Measurements from ENCODE around the gene ABCA3. TPM values are rescaled to one million over a fixed set of nuclear protein-coding genes. Genes with fewer than 3 reads are reported as not detected.
"Not testable (repeated sequence)": the region's sequence is repeated elsewhere in the genome, so short reads cannot be mapped to it uniquely, and the experiment has no call there.

ABCA3 gene
- total RNA-seq, 1 donor from 2014 or later = 17.1 TPM

- peak within 1 kb of the TSS; percentile 91 for H3K4me3 ChIP-seq (ENCODE audit: low read depth, low read length)
- peak; percentile 59 for DNase-seq (ENCODE audit: low read depth)
- TF ChIP-seq CTCF (conservative IDR thresholded peaks at IDR 0.05; ENCODE audit: low read depth, low read length) = no peak
These were observed 72.4 kb downstream of the ABCA3 start, which contains the start of gene RNPS1 for GRCh38 chr16:2267913-2268666. TSS of gene RNPS1 (minus strand) at chr16:2268126. CDS start at chr16:2264643, 3,483 bp downstream.

DNA sequence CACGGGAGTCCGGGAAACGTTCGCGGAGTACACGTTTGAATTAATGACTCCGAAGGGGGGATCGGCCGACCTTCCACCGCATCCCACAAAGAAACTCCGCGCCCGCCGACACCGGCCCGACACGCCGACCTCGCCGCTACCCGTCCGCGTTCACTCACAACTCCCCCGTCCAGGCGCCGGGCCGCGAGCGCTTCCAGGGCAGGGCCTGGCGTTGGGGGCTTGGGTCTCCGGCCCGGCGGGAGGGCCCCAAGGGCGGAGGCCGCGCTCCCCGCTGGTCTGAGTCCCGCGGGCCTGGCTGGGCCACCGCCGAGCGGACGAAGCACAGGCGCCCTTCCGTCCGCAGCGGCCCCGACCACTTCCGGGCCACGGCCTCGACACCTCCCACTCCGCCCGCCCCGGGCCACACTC lies 73.0 kb downstream of the ABCA3 start:
- not testable (repeated sequence) for DNase-seq (ENCODE audit: low read depth)
- peak overlapping the region; percentile 91 for H3K4me3 ChIP-seq (ENCODE audit: low read depth, low read length)

- not testable (repeated sequence) for DNase-seq (ENCODE audit: low read depth)
These were observed 73.6 kb downstream of the ABCA3 start for GRCh38 chr16:2266887-2267286.

DNA sequence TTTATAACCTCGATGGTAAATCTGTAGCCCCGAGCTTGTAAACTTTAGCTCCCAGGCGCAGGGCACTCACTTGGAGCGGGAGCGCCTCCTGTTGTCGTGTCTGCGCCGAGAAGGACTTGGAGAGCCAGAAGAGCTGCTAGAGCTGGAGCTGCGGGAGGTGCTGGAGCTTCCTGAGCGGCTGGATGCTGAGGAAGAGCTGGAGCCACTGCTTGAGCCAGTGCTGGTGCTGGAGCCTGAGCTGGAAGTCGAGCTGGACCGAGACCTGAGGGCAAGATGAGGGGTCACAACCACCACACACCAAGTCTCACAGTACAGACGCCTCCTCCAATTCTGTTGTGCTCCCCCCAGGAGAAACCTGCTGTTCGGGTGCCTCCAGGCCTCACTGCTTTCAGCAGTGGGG lies 77.5 kb downstream of the ABCA3 start:
- TF ChIP-seq CTCF (conservative IDR thresholded peaks at IDR 0.05; ENCODE audit: low read depth, low read length) = peak; percentile 5

More at GRCh38 chr16:2266887-2267286, 73.6 kb downstream of the ABCA3 start:
- H3K4me3 ChIP-seq (ENCODE audit: low read depth, low read length) = peak overlapping the region; percentile 91

GRCh38 chr16:2260250-2260649 lies 80.3 kb downstream of the ABCA3 start:
- no peak overlapping the region for H3K4me3 ChIP-seq (ENCODE audit: low read depth, low read length)
- TF ChIP-seq CTCF (conservative IDR thresholded peaks at IDR 0.05; ENCODE audit: low read depth, low read length) = no peak
- DNase-seq (ENCODE audit: low read depth) = no peak

More for the DNA sequence above, 77.5 kb downstream of the ABCA3 start:
- not testable (repeated sequence) for H3K4me3 ChIP-seq (ENCODE audit: low read depth, low read length); DNase-seq (ENCODE audit: low read depth)

DNA sequence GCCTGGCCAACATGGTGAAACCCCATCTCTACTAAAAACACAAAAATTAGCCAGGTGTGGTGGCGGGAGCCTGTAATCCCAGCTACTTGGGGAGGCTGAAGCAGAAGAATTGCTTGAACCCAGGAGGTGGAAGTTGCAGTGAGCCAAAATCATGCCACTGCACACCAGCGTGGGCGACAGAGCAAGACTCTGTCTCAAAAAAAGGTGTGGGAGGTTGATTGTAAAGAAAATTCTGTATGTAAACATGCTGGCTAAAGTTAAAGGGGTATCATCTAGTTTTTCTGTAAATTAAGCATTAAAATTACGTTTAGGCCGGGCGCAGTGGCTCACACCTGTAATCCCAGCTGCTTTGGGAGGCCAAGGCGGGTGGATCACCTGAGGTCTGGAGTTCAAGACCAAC lies 82.0 kb downstream of the ABCA3 start:
- not testable (repeated sequence) for H3K4me3 ChIP-seq (ENCODE audit: low read depth, low read length); DNase-seq (ENCODE audit: low read depth)

DNA sequence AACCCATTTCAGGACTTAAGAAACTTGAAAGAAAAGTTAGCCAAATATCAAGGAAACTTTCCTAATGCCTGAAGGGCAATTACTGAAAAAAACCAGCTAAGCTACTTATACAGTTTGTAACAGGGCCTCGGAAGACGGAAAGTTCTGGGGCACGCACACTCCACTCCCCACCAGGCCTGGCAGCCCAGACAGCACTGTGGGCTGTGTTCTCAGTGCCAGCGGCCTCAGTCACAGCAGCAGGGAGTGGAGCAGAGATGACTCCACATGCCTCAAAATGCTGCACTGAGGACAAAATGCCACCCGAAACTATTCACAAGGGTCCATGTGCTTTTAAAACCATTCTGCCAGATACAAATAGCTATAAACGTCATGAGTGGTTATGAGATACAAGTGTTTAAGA lies 82.8 kb downstream of the ABCA3 start:
- no peak overlapping the region for H3K4me3 ChIP-seq (ENCODE audit: low read depth, low read length)
- TF ChIP-seq CTCF (conservative IDR thresholded peaks at IDR 0.05; ENCODE audit: low read depth, low read length) = no peak
- no peak for DNase-seq (ENCODE audit: low read depth)

DNA sequence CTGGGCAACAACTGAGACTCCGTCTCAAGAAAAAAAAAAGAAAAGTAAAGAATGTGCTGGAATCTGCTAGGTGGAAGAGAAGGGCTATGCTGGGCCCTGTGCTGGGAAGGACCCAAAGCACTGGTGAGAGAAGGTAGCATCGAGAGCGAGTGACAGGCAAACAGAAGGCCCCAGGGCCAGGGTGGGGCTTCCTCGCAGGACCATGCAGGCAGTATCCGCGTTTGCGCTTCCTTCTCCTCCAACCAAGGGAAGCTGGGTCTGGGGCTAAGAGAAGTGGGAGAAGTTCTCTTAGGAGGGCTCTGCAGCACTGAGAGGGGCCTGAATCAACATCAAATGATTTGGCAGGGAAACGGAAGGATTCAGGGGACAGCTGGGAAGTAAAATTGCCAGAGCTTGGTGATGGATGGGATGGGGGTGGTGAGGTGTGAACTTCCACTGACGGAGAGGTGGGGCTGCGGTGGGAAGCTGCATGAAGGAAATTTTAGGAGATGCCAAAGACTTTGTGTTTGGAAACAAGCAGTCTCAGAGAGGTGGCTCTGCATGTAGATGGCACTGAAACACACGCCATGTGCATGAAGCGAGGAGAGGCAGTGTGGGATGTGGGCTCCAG lies 83.9 kb downstream of the ABCA3 start:
- no peak for DNase-seq (ENCODE audit: low read depth)
- TF ChIP-seq CTCF (conservative IDR thresholded peaks at IDR 0.05; ENCODE audit: low read depth, low read length) = no peak
- no peak overlapping the region for H3K4me3 ChIP-seq (ENCODE audit: low read depth, low read length)
